Colonic mucosa (tissue), 4 donors: ENCODE results near the gene UBP1. TPM values are rescaled to one million over a fixed set of nuclear protein-coding genes. Genes with fewer than 3 reads are reported as not detected.
"Not testable (repeated sequence)": the region's sequence is repeated elsewhere in the genome, so short reads cannot be mapped to it uniquely, and the experiment has no call there.

Source experiments
- DNase-seq: peaks from one replicate; pipeline ENCODE4 v3.0.0-alpha.2; 2020
- H3K27ac ChIP-seq: fragments of 200-600 bp; one replicate; pipeline ENCODE4 v1.8.0; 2021
- H3K27me3 ChIP-seq: fragments of 200-600 bp; one replicate; pipeline ENCODE4 v1.8.0; 2021
- H3K36me3 ChIP-seq: fragments of 200-600 bp; one replicate; pipeline ENCODE4 v1.8.0; 2021
- H3K4me1 ChIP-seq: fragments of 200-600 bp; one replicate; pipeline ENCODE4 v1.8.0; 2021; ENCODE audit warnings: mild to moderate bottlenecking
- H3K4me3 ChIP-seq: fragments of 200-600 bp; one replicate; pipeline ENCODE4 v1.8.0; 2021
- H3K9ac ChIP-seq, 2 donors: one replicate each; pipeline ENCODE4 v1.7.0; 2013; ENCODE audit warnings: control low read depth in 2 of 2, low read depth in 2 of 2, low read length in 2 of 2
- H3K9me3 ChIP-seq: fragments of 200-600 bp; one replicate; pipeline ENCODE4 v1.8.0; 2021
- CTCF ChIP-seq: fragments of 200-600 bp; IDR thresholded peaks from one replicate; pipeline ENCODE4 v1.8.0; 2022; ENCODE audit warnings: antibody characterized with exemption, mild to moderate bottlenecking
- intact Hi-C: fragments of 100-400 bp; cut with DNase I; formaldehyde crosslinking; loops from one replicate; pipeline ENCODE4 v1.14.1; 2022
- total RNA-seq, 2 donors: library from RNA; stranded (reverse); fragmentation: NEBNext Ultra II Directional in 1 of 2; extraction: Animal tissue kit (Norgen Biotek cat#: 25700) in 1 of 2; gene quantifications; one replicate each; pipeline ENCODE4 v1.2.1, GENCODE V29; 2021
- donor health status: healthy.
- donor health status: DM: no; HTN: no; CAD: no.
- donor health status: DM: no; HTN: no; CAD: no.

The UBP1 gene
- total RNA-seq, 2 donors from 2014 or later, result 68.2 to 71.4 TPM

DNA sequence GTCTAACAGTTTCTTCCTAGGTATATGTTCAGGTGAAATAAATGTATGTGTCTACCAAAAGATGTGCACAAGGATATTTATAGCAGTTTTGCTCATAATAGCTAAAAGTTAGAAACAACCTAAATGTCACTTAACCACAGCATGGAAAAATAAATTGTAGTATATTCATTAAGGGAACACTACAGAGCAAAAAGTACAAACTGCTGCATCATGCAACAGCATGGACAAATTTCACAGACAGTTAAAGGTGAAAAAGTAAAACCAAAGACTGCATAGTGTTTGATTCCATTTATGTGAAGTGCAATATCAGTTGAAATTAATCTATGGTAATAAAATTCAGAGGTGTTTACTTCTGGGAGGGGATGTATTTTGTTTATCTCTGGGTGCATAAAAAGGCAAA lies 100.4 kb downstream of the UBP1 start:
- no peak for DNase-seq
- Histone ChIP-seq H3K27me3 (no peaks in the 10 kb centered on the region), H3K9ac (no peak overlapping the region), H3K4me3 (no peak overlapping the region), H3K9me3 (no peaks in the 10 kb centered on the region), H3K27ac (no peak overlapping the region), H3K36me3 (no peaks in the 10 kb centered on the region), H3K4me1 (no peaks in the 10 kb centered on the region)
- no peak for TF ChIP-seq CTCF
- intact Hi-C loops, result no loop called here

DNA sequence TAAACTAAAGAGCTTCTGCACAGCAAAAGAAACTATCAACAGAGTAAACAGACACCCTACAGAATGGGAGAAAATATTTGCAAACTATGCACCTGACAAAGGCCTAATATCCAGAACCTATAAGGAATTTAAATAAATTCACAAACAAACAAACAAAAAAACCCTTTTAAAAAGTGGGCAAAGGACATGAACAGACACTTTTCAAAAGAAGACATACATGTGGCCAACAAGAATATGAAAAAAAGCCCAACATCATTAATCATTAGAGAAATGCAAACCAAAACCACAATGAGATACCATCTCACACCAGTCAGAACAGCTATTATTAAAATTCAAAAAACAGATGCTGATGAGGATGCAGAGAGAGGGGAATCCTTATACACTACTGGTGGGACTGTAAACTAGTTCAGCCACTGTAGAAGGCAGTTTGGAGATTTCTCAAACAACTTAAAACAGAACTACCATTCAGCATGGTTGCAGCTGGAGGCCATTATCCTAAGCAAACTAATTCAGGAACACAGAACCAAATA lies 101.2 kb downstream of the UBP1 start:
- intact Hi-C loops, DNase-seq, H3K9me3 ChIP-seq, H3K27me3 ChIP-seq, H3K4me1 ChIP-seq, H3K4me3 ChIP-seq, H3K9ac ChIP-seq, H3K27ac ChIP-seq, H3K36me3 ChIP-seq: not testable (repeated sequence)

Other genes with a start within 250 kb of the UBP1 start
- under 1 TPM; 0.17 to 0.35 TPM for gene SUSD5, start 221.6 kb downstream of the UBP1 start, total RNA-seq
- 1 to 10 TPM in 1 of 2 donors, under 1 TPM in 1; 0.69 to 1.1 TPM for gene FBXL2, start 163.0 kb downstream of the UBP1 start, total RNA-seq